ENCODE results near the gene PDK2.
A peak's percentile ranks its signal among the peaks of the same experiment; 100 is the strongest.

Gene PDK2

GRCh38 chr17:50055426-50056216 lies 39.5 kb upstream of the PDK2 start, which contains the start of gene ITGA3:
Gene ITGA3, plus strand, starts transcription at chr17:50056110. Its CDS starts 330 bp downstream, at chr17:50056440.
- peak within 1 kb of the TSS; percentile 85 to 94 (median 93) for H3K4me3 Mint-ChIP-seq
- peaks cover 81% of the 10 kb centered on the region for H3K4me1 Mint-ChIP-seq
- H3K27ac Mint-ChIP-seq, result peak within 1 kb of the TSS; percentile 95 to 100 (median 99)
- no peaks in the 10 kb centered on the region for H3K9me3 Mint-ChIP-seq
- no peak for TF ChIP-seq CTCF (IDR thresholded peaks at IDR 0.05; ENCODE audit: unreplicated experiment in 3 of 3)
- H3K36me3 Mint-ChIP-seq (ENCODE audit: low read depth), result no peaks in the 10 kb centered on the region
- H3K27me3 Mint-ChIP-seq (ENCODE audit: low read depth), result peaks cover 13% of the 10 kb centered on the region

GRCh38 chr17:50056217-50056960 lies 38.8 kb upstream of the PDK2 start:
- H3K27ac Mint-ChIP-seq, result peak overlapping the region; percentile 51 to 81 (median 76)
- peak overlapping the region; percentile 85 to 94 (median 93) for H3K4me3 Mint-ChIP-seq
- no peaks in the 10 kb centered on the region for H3K9me3 Mint-ChIP-seq
- H3K36me3 Mint-ChIP-seq (ENCODE audit: low read depth), result no peaks in the 10 kb centered on the region
- peaks cover 13% of the 10 kb centered on the region for H3K27me3 Mint-ChIP-seq (ENCODE audit: low read depth)
- peaks cover 85% of the 10 kb centered on the region for H3K4me1 Mint-ChIP-seq
- TF ChIP-seq CTCF (IDR thresholded peaks at IDR 0.05; ENCODE audit: unreplicated experiment in 3 of 3), result peak; percentile 35 to 57 (median 43)

GRCh38 chr17:50056961-50057330 lies 38.2 kb upstream of the PDK2 start:
- TF ChIP-seq CTCF (IDR thresholded peaks at IDR 0.05; ENCODE audit: unreplicated experiment in 3 of 3), result no peak
- H3K27ac Mint-ChIP-seq, result peak overlapping the region; percentile 51 to 81 (median 76)
- H3K4me3 Mint-ChIP-seq, result peak overlapping the region; percentile 85 to 94 (median 93)
- H3K27me3 Mint-ChIP-seq (ENCODE audit: low read depth), result peaks cover 13% of the 10 kb centered on the region
- H3K36me3 Mint-ChIP-seq (ENCODE audit: low read depth), result no peaks in the 10 kb centered on the region
- H3K9me3 Mint-ChIP-seq, result no peaks in the 10 kb centered on the region
- H3K4me1 Mint-ChIP-seq, result peaks cover 83% of the 10 kb centered on the region

GRCh38 chr17:50057521-50057991 lies 37.6 kb upstream of the PDK2 start:
- Mint-ChIP-seq H3K4me3 (peak overlapping the region; percentile 85 to 94 (median 93)), H3K27me3 (ENCODE audit: low read depth) (peaks cover 13% of the 10 kb centered on the region), H3K9me3 (no peaks in the 10 kb centered on the region), H3K27ac (peak overlapping the region; percentile 53 to 81 (median 76)), H3K36me3 (ENCODE audit: low read depth) (no peaks in the 10 kb centered on the region), H3K4me1 (peaks cover 79% of the 10 kb centered on the region)
- TF ChIP-seq CTCF (IDR thresholded peaks at IDR 0.05; ENCODE audit: unreplicated experiment in 3 of 3), result no peak

- peaks cover 77% of the 10 kb centered on the region for H3K4me1 Mint-ChIP-seq
- peak overlapping the region; percentile 53 to 76 (median 58) for H3K27ac Mint-ChIP-seq
- no peaks in the 10 kb centered on the region for H3K9me3 Mint-ChIP-seq
- H3K4me3 Mint-ChIP-seq, result peak overlapping the region; percentile 85 to 94 (median 86)
- no peaks in the 10 kb centered on the region for H3K36me3 Mint-ChIP-seq (ENCODE audit: low read depth)
- H3K27me3 Mint-ChIP-seq (ENCODE audit: low read depth), result peaks cover 9% of the 10 kb centered on the region
- no peak for TF ChIP-seq CTCF (IDR thresholded peaks at IDR 0.05; ENCODE audit: unreplicated experiment in 3 of 3)
Measured at GRCh38 chr17:50058296-50058953, 36.7 kb upstream of the PDK2 start.
